Measurements from ENCODE around the gene BCKDHA.
A peak's percentile ranks its signal among the peaks of the same experiment; 100 is the strongest.

The BCKDHA gene

GRCh38 chr19:41397086-41398049, at the start of gene BCKDHA, which contains the start of gene EXOSC5:
Gene BCKDHA, plus strand, starts transcription at chr19:41397818. Its CDS starts 10 bp downstream, at chr19:41397828.
Gene EXOSC5, minus strand, starts transcription at chr19:41397359. Its CDS starts 31 bp downstream, at chr19:41397328.
- DNase-seq: peak; percentile 97

- DNase-seq: no peak
These were observed 46.8 kb upstream of the BCKDHA start for GRCh38 chr19:41350735-41351338.

GRCh38 chr19:41351339-41352245, 46.0 kb upstream of the BCKDHA start:
- DNase-seq: peak; percentile 74

- DNase-seq: no peak
These were observed 45.4 kb upstream of the BCKDHA start for GRCh38 chr19:41352279-41352608.

- DNase-seq: peak; percentile 80
These were observed 44.8 kb upstream of the BCKDHA start for GRCh38 chr19:41352609-41353465.

GRCh38 chr19:41353466-41354342, 43.9 kb upstream of the BCKDHA start, which contains the start of gene TGFB1:
Gene TGFB1, minus strand, starts transcription at chr19:41353922. Its CDS starts 878 bp downstream, at chr19:41353044.
- DNase-seq: peak; percentile 92

GRCh38 chr19:41354343-41354953, 43.2 kb upstream of the BCKDHA start:
- DNase-seq: no peak

GRCh38 chr19:41355035-41355434, 42.6 kb upstream of the BCKDHA start:
- no peak for DNase-seq

GRCh38 chr19:41355802-41356201, 41.8 kb upstream of the BCKDHA start:
- no peak for DNase-seq

- no peak for DNase-seq
These were observed 40.5 kb upstream of the BCKDHA start for GRCh38 chr19:41356984-41357739.

- no peak for DNase-seq
These were observed 39.9 kb upstream of the BCKDHA start for GRCh38 chr19:41357746-41358145.

GRCh38 chr19:41359741-41360140, 37.9 kb upstream of the BCKDHA start:
- DNase-seq: no peak

- DNase-seq: no peak
These were observed 35.3 kb upstream of the BCKDHA start for GRCh38 chr19:41362143-41362847.

- DNase-seq: no peak
These were observed 34.3 kb upstream of the BCKDHA start for GRCh38 chr19:41363371-41363752.

GRCh38 chr19:41363753-41364523, 33.7 kb upstream of the BCKDHA start, which contains the start of gene B9D2:
Gene B9D2, minus strand, starts transcription at chr19:41364149. Its CDS starts 630 bp downstream, at chr19:41363519.
- peak; percentile 95 for DNase-seq

- no peak for DNase-seq
These were observed 32.9 kb upstream of the BCKDHA start for GRCh38 chr19:41364524-41365391.

- no peak for DNase-seq
These were observed 31.5 kb upstream of the BCKDHA start for GRCh38 chr19:41366089-41366488.
